Activated CD8-positive, alpha-beta memory T cell treated with anti-CD3 and anti-CD28 coated beads, Interleukin-2, amount 50 U/mL, for 1 hour (primary cell): ENCODE results near the gene GPR153.

Source experiments
- DNase-seq: peaks from one replicate; pipeline ENCODE4 v3.0.0-alpha.2; 2020; ENCODE audit errors: extremely low read depth

GPR153 gene

GRCh38 chr1:6269720-6270400 is 9.0 kb upstream of the GPR153 start:
- DNase-seq, result no peak

- no peak for DNase-seq
Measured at GRCh38 chr1:6269296-6269695, 8.4 kb upstream of the GPR153 start.

- DNase-seq, result no peak
Measured at GRCh38 chr1:6268415-6268814, 7.5 kb upstream of the GPR153 start.

GRCh38 chr1:6267686-6268322 is 6.9 kb upstream of the GPR153 start:
- DNase-seq, result no peak

- DNase-seq, result no peak
Measured at GRCh38 chr1:6266641-6267040, 5.7 kb upstream of the GPR153 start.

DNA sequence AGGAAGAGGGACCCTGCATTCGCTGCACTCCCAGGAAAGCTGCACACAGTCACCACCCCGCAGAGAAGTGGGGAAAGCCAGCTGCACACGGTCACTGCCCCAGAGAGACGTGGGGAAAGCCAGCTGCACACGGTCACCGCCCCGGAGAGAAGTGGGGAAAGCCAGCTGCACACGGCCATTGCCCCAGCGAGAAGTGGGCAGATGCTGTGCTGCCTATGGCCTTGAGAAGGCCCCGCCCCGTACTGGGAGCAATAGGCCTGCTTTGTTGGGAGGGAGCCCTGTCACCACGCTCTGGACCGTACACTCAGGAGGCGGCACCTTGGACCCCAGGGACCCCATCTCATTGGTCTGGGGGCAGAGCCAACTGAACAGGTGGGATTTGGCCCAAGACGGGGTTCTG is 4.3 kb upstream of the GPR153 start:
- no peak for DNase-seq

- no peak for DNase-seq
Measured at GRCh38 chr1:6263716-6264115, 2.8 kb upstream of the GPR153 start.

- no peak for DNase-seq
Measured at GRCh38 chr1:6262555-6263420, 1.9 kb upstream of the GPR153 start.

GRCh38 chr1:6261615-6261995 is 707 bp upstream of the GPR153 start:
- DNase-seq, result no peak

- no peak for DNase-seq
Measured at GRCh38 chr1:6260433-6260934, 414 bp downstream of the GPR153 start.

- DNase-seq, result peak; percentile 40
Measured at GRCh38 chr1:6259491-6260362, 1.2 kb downstream of the GPR153 start.

- no peak for DNase-seq
Measured at GRCh38 chr1:6258675-6259074, 2.2 kb downstream of the GPR153 start.

DNA sequence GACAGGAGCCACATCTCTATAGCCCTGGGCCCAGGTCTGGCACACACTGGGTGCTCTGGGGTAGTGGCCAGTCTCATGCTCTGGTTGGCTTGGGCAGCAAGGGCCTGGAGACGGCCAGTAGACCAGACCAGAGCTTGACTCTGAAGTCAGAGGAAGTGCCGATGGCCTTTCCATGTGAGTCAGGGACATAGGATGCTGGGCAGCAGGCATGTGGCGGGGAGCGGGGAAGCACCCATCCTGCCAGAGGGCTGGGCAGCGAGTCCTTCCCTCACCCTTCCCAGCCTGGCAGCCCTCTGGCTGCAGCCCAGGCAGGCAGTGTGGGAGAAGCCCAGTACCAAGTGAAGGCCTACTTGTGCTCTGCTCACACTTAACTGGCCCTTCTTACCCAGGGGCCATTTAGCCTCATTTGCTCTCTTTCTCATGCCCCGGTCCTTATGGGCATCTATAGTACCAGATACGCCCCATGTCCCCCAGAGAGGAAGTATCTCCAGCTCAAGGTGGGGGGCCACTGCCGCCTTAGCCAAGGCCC is 3.3 kb downstream of the GPR153 start:
- DNase-seq, result no peak

DNA sequence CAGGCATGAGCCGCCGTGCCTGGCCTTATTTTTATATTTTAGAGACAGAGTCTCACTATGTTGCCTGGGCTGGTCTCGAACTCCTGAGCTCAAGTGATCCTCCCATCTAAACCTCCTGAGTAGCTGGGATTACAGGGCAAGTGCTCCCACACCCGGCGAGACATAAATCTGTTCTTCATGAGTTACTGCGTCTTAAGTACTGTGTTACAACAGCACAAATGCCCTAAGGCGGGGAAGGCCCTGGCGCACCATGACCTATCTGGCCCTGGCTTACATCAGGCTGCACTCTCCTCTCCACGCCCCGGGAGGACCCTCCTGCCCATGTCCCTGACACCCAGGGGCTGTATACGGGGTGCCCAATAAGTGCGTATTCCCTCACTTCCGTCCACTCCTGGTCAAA is 4.3 kb downstream of the GPR153 start:
- DNase-seq, result no peak

- DNase-seq, result no peak
Measured at GRCh38 chr1:6254691-6255090, 6.2 kb downstream of the GPR153 start.

GRCh38 chr1:6253380-6253779 is 7.5 kb downstream of the GPR153 start:
- DNase-seq, result no peak

DNA sequence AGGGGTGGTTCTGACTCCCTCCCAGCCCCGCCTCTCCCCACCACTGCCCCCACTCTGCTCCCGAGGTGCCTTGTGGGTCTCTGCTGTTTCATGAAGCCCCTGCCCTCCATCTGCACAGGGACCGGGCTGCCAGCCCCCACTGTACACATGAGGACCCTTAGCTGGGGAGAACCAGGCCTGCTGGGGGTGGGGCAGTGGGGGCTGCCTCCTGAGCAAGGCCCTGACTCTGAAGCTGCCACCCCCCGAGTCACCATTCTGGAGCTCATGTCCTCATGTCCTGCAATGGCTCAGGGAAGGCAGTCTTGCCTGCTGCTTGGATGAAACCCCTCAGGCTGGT is 8.6 kb downstream of the GPR153 start:
- DNase-seq, result no peak

- no peak for DNase-seq
Measured at GRCh38 chr1:6251681-6252373, 9.1 kb downstream of the GPR153 start.

DNA sequence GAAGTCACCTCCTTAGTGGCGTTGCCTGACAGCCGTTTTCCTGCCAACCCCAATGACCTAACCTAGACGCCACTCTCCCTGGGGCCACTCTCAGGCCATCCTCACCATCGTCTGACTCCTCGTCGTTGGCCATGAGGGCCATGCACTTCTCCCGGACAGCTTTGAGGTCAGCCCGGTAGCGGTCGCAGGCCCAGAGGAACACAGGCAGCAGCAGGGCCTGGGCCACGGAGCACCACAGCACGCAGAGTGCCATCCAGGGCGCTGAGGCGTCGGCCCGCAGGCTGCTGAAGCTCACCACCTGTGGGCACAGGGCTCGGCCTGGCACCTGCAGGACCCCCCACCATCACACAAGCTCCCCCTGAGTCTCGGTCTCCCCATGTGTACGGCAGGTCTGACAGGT is 9.7 kb downstream of the GPR153 start:
- no peak for DNase-seq

DNA sequence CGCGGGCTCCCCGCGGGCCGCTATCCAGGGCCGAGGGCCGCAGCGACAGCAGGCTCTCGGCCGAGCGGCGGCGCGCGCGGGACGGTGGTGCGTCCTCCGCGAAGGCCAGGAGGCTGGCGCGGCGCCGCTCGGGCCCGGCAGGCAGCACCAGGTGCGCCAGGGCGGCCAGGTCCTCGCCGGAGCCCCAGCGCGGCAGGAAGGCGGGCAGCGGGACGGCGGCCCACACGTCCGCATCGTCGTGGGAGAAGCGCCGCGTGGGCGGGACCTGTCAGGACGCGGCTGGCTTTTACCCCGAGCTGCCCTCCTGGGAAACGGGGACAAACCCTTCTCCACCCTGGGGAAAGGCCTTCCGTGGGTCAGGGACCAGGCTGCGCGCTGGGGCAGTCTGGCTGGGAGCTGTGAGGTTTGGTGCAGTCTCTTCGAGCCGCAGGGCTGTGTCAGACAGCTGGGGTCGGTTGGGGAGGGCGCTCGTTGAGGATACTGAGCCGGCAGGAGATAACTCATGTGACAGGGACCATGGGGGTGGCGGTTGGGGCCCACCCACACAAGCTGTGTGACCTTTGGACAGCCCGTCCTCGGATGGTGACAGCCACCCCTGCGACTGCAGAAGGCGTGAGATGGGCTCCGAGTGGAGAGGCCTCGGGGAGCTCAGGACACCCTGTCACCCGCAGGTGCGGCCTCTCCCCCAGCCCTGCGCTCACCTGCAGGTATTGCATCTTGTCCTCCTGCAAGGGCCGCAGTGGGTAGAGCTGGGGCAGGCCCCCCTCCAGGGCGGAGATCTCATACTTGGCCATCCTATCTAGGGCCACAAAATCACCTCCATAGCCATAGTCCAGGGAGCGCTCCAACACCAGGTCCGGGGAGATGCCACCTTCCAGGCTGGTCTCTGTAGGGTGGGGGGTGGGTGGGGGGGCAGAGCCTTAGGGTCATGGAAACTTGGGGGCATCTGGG is 10.9 kb downstream of the GPR153 start:
- no peak for DNase-seq
